Renal pelvis (tissue), 4 donors: ENCODE results near the gene TULP4. TPM values are rescaled to one million over a fixed set of nuclear protein-coding genes. Genes with fewer than 3 reads are reported as not detected.

ENCODE experiments used
- DNase-seq: peaks from one replicate; pipeline ENCODE4 v3.0.0-alpha.2; 2013
- polyA plus RNA-seq, 3 donors: library from polyadenylated mRNA; unstranded; fragments of 120-200 nt; gene quantifications; one replicate each; pipeline ENCODE4 v1.2.1, GENCODE V29; 2013; ENCODE audit not compliant: insufficient read length in 3 of 3

Gene TULP4
- polyA plus RNA-seq, 3 donors, result 17.6 to 24.8 (median 23.2) TPM

DNA sequence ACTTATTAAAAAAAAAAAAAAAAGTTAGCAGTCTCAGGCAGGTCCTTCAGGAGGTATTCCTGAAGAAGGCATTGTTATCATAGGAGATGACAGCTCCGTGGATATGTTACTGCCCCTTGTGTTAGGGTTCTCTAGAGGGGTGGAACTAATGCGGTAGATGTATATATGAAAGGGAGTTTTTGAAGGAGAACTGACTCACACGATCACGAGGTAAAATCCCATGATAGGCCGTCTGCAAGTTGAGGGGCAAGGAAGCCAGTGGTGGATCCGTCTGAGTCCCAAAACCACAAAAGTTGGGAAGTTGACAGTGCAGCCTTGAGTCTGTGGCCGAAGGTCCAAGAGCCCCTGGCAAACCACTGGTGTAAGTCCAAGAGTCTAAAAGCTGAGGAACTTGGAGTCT, 103.4 kb downstream of the TULP4 start:
- no peak for DNase-seq

DNA sequence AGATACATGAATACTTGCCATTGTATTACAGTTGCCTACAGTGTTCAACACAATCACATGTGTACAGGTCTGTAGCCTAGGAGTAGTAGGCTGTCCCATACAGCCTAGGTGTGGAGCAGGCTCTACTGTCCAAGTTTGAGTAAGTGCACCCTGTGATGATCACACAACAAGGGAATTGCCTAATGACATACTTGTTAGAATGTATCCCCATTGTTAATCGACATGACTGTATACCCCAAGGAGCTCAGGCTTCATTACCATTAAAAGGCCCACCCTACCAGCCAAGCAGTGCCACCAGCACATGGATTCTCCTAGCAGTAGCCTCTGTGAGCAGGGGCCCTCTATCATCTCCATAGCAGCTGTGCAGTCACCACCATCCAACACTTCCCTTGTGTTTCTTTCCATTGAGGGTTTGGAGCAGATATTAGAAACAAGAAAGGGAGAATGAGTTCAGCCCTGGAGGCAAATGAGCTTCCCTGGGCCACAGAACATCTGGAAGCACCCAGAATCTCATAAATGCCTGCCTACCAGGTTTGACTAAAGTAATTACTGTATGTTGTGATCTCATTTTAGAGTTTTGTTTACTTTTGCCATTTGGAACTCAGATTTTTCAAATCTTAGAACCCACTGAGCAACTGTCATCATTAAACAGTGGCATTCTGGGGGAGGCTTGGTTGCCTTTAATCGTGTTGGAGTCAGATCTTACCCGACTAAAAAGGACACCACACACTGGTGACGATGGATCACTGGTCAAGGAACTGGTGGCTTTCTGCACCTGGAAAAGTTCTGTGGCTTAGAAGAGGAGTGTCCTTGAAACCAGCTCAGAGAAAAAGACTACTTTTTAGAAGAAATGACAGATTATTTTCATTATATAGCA, 104.9 kb downstream of the TULP4 start:
- DNase-seq, result no peak

DNA sequence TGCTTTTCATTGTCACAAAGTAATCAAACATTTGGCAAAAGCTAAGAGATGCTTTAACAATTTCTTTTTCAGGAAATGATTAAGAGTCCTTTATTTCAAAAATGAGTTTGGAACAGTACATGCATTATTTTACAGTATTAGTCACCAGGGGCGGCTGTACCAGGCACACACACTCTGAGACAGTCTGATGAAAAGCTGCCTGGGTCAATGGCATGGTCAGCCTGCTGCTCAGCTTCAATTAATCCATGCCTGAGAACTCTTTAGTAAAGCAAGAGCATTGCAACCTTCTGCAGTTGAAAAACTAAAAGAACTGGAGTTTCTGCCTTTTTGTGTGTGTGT, 105.5 kb downstream of the TULP4 start:
- no peak for DNase-seq

DNA sequence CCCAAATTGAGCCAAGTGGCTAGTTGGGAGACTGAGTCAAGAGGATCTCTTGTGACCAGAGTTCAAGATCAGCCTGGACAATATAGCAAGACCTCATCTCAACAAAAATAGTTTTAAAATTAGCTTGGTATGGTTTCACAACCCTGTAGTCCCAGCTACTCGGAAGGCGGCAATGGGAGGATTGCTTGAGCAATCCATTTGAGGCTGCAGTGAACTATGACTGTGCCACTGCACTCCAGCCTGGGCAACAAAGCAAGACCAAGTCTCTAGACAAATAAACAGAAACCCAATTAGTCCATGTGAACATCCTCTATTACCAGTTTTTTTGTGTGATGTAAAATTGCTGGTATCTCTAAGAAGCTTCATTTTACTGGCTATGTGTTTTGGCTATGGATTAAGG, 106.2 kb downstream of the TULP4 start:
- no peak for DNase-seq

DNA sequence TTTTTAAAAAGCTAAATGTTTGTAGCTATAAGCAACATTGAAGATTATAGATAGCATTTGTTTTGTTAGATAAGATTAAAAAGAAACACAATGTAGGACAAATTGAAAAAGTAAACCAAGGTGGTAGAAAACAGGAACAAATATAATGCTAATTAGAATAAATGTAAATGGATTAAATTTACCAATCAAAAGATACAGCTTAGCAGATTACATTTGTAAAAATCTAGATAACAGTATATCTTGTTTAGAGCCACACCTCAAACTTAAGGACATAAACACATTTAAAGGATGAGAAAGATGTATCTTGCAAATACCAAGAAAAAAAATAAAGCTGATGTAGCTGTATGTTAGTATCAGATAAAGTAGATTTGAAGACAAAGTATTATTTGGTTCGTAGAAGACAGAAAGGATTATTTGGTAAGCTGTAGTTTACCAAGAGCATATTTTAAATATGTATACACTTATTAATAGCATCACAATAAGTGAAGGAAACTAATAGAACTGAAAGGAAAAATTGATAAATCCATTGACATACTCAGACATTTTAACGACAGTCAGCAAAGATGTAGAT, 107.2 kb downstream of the TULP4 start:
- no peak for DNase-seq

DNA sequence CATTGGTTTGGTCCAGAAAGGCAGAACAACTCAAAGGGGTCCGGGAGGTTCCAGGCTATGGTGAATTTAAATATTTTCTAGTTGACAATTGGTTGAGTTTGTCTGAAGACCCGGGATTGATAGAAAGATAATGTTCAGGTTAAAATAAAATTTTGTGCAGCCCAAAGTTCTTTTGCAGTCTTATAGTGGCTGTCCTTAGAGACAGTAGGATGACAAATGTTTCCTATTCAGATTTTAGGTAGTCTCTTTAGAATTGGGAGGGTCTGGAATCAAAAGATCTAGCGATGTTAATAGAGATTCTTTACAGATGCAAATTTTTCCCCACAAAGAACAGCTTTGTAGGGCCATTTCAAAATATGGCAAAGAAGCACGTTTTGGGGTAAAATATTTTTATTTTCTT, 109.1 kb downstream of the TULP4 start:
- no peak for DNase-seq

DNA sequence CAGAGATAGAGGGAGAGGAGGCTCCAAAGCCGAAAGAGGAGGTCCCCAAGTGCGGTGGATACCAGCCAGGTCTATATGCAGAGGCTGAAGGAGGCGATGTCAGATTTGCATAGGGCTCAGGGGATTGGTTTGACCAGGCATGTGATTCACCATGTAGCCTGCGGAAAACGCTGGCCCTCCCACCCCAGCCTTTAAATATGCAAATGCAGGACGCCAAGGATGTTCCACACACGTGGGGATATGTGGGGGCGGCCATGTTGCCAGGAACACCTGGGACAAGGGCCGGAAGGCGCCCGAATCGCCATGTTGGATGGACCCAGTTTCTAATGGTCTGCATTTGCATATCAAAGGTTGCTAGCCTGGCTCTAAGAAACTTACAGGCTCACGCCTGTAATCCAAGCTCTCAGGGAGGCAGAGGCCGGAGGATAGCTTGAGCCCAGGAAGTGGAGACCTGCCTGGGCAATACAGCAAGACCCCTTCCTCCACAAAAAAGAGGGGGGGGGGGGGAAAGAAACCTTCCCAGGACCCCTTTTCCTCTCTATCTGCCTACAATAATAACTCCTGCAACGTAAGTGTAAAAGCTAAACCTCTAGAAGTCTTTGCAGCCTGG, 110.5 kb downstream of the TULP4 start:
- no peak for DNase-seq

DNA sequence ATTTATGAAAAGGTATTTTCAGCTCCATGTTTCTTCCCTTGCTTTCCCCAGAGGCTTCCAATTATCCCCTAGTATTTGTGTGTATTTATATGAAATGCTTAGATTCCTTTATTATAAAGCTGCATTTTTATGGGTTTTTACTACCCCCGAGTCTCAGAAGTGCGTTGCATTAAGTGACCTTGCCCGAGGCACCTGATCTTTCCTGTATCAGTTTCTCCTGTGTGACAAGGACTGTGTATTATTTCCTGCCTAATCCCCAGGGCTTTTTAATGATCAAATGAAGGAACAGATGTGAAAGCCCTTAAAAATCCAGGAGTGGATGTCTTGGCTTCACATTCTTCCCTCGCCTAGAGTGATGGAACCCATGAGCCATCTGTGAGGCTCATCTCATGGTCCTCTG, 118.8 kb downstream of the TULP4 start:
- DNase-seq, result no peak

DNA sequence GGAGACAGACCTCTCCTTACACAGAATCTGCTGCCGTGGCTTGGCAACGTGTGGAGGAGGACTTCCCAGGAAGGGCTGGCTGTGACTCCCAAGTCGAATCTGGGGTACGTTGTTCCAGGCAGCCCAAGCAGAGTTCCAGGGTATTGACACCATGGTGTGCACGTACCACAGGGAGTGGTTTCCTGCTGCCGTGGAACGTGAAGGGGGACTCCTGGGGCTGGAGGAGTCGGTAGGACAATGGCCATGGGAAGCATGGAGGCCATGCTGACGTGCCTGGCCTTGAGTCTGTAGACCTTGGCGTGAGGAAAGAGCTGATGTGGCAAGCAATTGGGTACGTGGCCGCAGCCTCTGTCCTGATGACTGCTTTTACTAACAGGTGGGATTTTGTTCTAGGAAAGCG, 119.3 kb downstream of the TULP4 start:
- DNase-seq, result no peak

DNA sequence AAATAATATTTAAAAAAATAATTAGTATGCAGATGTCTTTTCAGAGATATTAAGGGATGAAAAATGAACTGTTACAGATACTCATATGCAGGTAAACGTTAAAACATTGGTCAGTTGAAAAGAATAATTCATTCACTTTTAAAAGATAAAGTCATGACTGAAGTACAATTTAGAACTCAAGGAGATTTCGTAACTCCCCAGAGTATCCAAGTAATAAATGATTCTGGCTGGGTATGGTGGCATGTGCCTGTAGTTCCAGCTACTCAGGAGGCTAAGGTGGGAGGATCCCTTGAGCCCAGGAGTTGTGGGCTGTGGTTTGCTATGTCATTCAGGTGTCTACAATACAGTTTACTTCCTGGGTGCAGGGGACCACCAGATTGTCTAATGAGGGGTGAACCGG, 125.3 kb downstream of the TULP4 start:
- DNase-seq, result no peak

DNA sequence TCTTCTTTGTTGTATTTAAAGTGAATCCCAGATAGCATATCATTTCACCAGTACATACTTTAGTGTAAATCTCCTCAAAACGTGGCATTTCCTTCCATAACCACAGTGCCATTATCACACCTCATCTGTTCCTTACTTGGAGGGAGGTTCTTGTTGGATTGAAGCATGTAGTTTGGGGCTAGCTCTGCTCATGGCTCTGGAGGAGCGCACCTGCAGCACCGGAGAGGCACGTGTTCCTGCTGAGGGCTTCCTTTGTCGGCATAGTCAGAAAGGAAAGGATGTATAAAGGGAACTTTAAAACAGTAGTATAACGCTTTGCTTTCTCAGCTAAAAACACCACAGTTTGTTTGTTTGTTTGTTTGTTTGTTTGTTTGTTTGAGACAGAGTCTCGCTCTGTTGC, 126.0 kb downstream of the TULP4 start:
- DNase-seq, result no peak

DNA sequence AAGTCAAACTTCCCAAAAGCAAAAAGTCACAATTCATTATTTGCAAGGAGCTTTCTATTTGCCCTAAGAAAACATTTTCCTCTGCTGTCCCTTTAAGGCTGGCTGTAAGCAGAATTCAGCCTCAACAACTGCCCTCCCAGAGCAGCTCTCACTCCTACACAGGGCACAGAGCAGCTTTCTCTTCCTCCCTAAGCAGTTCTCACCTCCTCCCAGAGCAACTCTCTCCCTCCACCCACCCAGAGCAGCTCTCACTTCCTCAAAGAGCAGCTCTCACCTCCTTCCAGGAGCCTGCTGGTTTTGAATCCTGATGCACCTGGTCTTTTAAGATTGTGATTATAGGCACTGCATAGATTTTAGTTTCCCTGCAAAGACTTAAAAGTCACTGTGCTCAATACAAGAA, 127.0 kb downstream of the TULP4 start:
- no peak for DNase-seq

DNA sequence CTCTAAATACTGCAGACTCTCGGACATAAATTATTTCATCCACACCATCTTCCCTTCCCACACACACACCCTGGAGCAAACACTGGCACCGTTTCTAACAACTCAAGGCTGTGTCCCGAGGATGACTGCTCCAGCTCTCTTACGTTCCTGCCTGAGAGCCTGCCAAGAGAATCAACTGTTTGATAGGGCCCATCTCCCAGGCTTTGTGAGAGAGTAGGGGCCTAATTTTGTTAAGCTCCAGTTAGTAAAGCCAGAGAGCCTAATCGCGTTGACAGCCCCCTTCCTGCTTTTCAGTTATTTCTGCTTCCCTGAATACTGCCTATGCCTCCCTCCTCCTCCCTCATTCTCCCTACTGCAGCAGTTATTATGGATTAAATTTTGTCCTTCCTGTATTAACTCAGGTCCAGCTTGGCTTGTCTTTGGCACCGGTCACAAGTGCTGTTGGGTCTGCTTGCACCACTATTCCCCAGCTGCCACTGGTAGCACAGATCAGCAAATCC, 129.5 kb downstream of the TULP4 start:
- DNase-seq, result no peak

DNA sequence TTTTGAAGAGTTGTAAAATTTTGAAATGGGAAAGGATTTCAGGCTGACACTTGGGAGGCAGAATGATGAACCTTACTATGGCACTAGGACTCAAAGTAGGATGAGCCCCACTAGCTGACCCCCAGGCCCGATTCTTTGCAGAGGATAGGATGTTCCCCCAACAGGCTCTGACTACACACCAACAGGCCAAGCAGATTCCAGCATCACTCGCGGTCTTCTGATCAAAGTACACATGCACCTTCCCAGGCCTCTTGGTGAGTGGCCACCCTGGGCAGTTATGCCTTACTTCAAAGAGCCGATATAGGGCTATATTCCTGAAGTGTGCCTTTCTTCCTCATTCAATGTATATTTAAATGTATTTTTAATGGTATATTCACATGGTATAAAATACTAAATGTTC, 130.0 kb downstream of the TULP4 start:
- no peak for DNase-seq

DNA sequence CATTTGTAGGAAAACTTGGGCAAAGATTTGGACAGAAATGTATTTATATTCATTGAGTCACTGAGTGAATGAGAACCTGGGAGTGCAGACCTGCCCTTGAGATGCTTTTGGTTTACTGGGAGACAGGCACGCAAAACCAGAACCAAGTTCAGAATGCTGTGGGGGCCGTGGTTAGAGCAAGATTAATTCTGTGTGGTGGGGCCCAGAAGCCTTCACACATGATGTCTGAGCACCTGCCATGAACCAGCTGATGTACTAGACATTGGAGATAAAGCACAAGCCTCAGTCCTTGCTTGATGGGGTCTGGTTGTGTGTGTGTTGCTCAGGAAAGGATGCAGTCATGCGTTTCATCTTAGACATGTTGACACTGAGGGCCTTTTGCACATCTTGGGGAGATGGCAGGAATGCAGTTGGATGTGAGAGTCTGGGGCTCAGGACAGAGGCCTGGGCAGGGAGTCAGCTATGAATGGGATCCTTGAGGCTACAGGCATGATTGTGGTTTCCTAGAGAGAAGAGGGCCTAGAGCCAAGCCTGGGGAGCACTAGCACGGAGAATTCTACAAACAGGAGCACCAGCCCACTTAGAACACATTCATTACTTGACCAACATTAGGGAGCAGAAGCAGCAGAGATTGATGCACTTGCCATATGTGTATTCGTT, 133.3 kb downstream of the TULP4 start:
- DNase-seq, result no peak

DNA sequence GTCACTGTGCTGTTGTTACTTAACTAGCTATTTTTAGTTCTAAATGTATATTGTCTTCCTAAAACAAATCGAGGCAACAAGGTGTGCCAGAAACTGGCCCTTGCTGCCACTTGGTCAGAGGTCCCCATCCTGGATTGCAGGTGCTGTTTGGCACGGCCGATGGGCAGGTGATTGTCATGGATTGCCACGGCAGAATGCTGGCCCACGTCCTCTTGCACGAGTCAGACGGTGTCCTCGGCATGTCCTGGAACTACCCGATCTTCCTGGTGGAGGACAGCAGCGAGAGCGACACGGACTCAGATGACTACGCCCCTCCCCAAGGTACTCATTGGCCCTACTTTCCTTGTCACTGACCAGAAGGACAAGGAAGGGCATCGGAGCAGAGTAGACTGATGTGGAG, 136.6 kb downstream of the TULP4 start:
- no peak for DNase-seq

DNA sequence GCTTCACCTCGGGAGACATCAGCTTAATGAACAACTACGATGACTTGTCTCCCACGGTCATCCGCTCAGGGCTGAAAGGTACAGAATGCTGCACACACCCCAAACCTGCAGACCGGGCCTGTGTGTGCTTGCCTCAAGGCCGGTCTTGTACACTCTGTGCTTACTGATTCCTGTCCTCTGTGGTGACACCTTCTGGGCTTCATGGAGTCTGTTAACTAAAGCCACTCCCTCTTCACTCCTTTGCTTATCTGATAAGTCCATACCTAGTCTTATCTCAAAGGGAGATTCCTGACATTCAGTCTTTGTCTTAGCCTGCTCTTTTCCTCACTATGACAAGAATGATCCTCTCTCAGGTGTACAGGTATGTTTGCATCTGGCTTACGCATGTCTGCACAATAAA, 139.9 kb downstream of the TULP4 start:
- DNase-seq, result no peak

DNA sequence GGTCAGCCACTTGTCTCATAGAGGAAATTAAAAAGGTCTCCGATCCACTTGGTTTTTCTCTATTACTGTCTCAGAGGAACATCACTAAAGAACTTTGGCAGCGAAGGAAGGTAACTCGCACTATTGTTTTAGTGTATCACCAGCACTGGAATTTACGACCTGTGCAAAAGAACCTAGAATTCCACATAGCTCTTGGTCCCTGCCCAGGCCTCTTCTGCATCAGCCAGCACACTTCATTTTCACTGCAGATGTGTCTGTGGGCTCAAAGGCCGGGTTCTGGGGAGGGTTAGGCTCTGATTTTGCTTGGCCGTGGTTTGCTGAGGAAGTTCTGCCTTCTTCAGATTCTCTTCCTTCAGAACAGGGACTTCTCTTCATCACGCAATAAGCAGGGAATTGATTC, 144.9 kb downstream of the TULP4 start:
- DNase-seq, result no peak

DNA sequence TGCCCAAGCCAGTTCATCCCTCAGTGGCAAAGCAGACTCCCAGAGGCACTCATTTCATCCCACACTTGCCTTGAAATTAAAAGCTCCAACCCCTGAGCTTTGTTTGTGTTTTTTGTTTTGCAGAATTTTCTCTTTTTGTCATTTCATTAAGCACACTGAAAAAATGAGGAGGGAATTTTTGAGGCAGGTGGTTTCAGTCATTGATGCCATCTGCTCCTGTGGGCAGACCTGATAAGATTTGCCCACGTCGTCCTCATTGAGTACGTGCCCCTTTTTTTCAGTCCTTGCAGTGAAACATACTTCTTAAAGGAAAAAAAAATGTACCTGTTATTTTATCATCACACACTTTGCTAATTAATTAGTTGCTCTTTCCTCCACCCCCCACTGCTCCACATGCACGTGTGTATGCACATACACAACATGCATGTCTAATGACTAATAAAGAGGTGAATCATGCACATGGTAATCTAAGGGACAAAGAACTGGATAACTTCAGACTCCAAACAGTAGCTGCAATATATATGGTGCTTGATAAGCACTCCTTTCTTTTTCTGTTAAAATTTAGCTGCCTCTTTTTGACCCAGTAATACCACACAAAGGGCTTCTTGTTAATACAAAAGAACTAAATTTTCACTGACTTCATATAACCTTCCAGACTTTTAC, 145.5 kb downstream of the TULP4 start:
- no peak for DNase-seq

DNA sequence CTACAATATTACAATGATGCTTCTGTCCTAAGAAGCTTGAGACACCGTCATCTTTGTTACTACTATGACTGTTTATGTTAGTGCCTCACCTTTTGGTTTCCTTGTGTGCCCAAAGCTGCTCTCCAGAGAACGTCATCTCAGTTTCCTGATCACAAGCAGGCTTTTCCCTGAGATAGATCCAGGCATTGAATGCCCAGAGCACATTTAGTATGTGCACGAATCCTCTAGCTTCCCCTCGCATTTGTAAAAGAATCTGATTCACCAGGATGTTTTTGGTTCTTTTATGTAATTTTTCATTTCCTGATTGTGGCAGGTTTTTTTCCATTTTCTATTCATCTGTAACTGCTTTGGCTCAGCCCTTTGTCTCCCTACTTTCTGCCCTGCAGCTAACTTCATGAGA, 147.5 kb downstream of the TULP4 start:
- DNase-seq, result no peak

DNA sequence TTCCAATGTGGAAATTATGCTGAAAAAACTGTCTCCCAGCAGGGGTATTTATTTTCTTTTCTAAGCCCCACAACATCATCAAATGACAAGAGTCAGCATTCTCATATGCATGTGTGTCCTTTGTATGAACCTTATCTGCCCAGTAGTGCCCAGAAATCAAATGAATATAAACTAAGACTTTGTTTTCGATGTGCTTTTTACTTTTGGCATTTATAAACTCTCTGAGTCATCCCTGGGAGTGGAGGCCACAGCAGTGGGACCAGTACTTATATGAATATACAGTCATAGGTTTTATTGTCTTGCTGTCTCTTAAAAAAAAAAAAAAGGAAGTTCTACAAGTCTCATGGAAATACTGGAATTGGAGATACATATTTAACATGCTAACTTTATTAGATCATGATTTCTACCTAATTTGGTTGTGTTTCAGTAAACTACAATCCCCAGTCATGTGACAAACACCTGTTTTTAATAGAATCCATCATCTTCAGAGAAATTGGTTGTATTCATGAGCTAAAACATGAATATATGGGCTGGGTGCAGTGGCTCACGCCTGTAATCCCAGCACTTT, 148.4 kb downstream of the TULP4 start:
- DNase-seq, result no peak

DNA sequence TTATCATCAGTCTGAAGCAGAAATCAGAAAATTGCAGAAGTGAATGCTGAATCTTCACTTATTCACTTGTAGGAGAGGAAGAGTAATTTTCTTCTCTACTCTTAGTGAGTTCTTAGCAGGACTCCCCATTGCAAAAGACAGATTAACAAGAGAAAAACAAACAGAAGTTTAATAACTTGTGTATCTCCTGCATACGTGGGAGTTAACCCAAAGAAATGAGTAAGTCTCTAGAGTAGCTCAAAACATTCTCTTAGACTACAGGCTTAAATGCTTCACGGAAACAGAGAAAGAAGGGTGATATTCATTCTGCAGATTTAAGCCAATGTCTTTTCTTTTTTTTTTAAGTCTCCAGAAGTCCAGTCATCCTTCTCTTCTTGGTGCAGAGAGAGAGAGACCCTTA, 149.7 kb downstream of the TULP4 start:
- DNase-seq, result no peak
